HG02981 (cell line): ENCODE results near the gene CLASRP.
"Not testable (repeated sequence)": the region's sequence is repeated elsewhere in the genome, so short reads cannot be mapped to it uniquely, and the experiment has no call there.

Source experiments
- ATAC-seq: cut with Tn5 transposase; IDR thresholded peaks from one replicate; pipeline ENCODE4 v1.9.1; 2021; ENCODE audit warnings: mild to moderate bottlenecking, moderate library complexity; ENCODE audit not compliant: unreplicated experiment

The CLASRP gene

GRCh38 chr19:45100201-45100600 lies 61.4 kb downstream of the CLASRP start:
- no peak for ATAC-seq

GRCh38 chr19:45100846-45101252 lies 62.0 kb downstream of the CLASRP start:
- ATAC-seq, result no peak

- no peak for ATAC-seq
Observed at GRCh38 chr19:45101806-45102205, 63.0 kb downstream of the CLASRP start.

GRCh38 chr19:45102481-45102880 lies 63.6 kb downstream of the CLASRP start:
- no peak for ATAC-seq

GRCh38 chr19:45103156-45103507 lies 64.3 kb downstream of the CLASRP start:
- no peak for ATAC-seq

GRCh38 chr19:45103508-45104319 lies 64.9 kb downstream of the CLASRP start:
- ATAC-seq, result no peak

GRCh38 chr19:45104658-45105349 lies 66.0 kb downstream of the CLASRP start:
- ATAC-seq, result no peak

GRCh38 chr19:45106363-45106762 lies 67.5 kb downstream of the CLASRP start:
- not testable (repeated sequence) for ATAC-seq

- no peak for ATAC-seq
Observed at GRCh38 chr19:45107621-45108150, 68.8 kb downstream of the CLASRP start.

GRCh38 chr19:45110851-45111266 lies 72.0 kb downstream of the CLASRP start:
- no peak for ATAC-seq

- ATAC-seq, result no peak
Observed at GRCh38 chr19:45112111-45112827, 73.4 kb downstream of the CLASRP start.

- ATAC-seq, result no peak
Observed at GRCh38 chr19:45113628-45114027, 74.8 kb downstream of the CLASRP start.

- ATAC-seq, result no peak
Observed at GRCh38 chr19:45114116-45114515, 75.3 kb downstream of the CLASRP start.

GRCh38 chr19:45115809-45116615 lies 77.2 kb downstream of the CLASRP start:
- ATAC-seq, result no peak

GRCh38 chr19:45117167-45117594 lies 78.3 kb downstream of the CLASRP start:
- ATAC-seq, result no peak

GRCh38 chr19:45117671-45118070 lies 78.8 kb downstream of the CLASRP start:
- no peak for ATAC-seq

GRCh38 chr19:45118106-45118505 lies 79.3 kb downstream of the CLASRP start:
- no peak for ATAC-seq

- not testable (repeated sequence) for ATAC-seq
Observed at GRCh38 chr19:45118591-45119355, 79.9 kb downstream of the CLASRP start.

GRCh38 chr19:45119582-45119981 lies 80.7 kb downstream of the CLASRP start:
- no peak for ATAC-seq
